ENCODE data around the gene TSPAN4. TPM values are rescaled to one million over a fixed set of nuclear protein-coding genes. Genes with fewer than 3 reads are reported as not detected.

Gene TSPAN4
- total RNA-seq, 1 experiment from 2014 or later, result 50.3 TPM

GRCh38 chr11:796565-797295, 45.9 kb upstream of the TSPAN4 start (continued):
- no peak for TF ChIP-seq SRF (IDR thresholded peaks at IDR 0.05; ENCODE audit: low read depth)
- TF ChIP-seq POLR2A (IDR thresholded peaks at IDR 0.05; ENCODE audit: borderline replicate concordance, extremely low read depth, insufficient read depth, insufficient read length), result no peak
- TF ChIP-seq REST (IDR thresholded peaks at IDR 0.05; ENCODE audit: low read depth), result no peak
- no peak for TF ChIP-seq EGR1 (IDR thresholded peaks at IDR 0.05; ENCODE audit: low read depth)
- TF ChIP-seq TCF7L2 (IDR thresholded peaks at IDR 0.05; ENCODE audit: borderline replicate concordance, extremely low read depth, insufficient read depth, insufficient read length), result no peak
- TF ChIP-seq YY1 (IDR thresholded peaks at IDR 0.05; ENCODE audit: extremely low read depth, insufficient replicate concordance, low read depth, low read length), result no peak
- no peak for TF ChIP-seq RAD21 (IDR thresholded peaks at IDR 0.05; ENCODE audit: low read depth)
- TF ChIP-seq ELF1 (IDR thresholded peaks at IDR 0.05; ENCODE audit: borderline replicate concordance, low read depth), result no peak

- peaks cover 16 to 42% of the 10 kb centered on the region in 2 experiments for H3K4me1 ChIP-seq (ENCODE audit: control insufficient read depth in 1 of 2, insufficient read depth in 2 of 2, low read length in 2 of 2)
- POLR2A ChIA-PET, result interaction anchor here (0.9 to 2.9 kb wide), 2 partner anchors 10 to 19 kb away, joined by 4 to 25 read pairs; partner anchors contain the start of gene RPLP2
- H4K20me1 ChIP-seq (ENCODE audit: insufficient read depth), result no peaks in the 10 kb centered on the region
- ATAC-seq, result peak; percentile 49
- peaks cover 0 to 11% of the 10 kb centered on the region in 2 experiments; a peak in 1 of 4 replicates for H3K36me3 ChIP-seq (ENCODE audit: control insufficient read depth in 1 of 2, insufficient read depth in 2 of 2, low read length in 2 of 2)
- H3K4me2 ChIP-seq (ENCODE audit: low read length), result peak overlapping the region; percentile 97
- no peaks in the 10 kb centered on the region for H3K9me2 ChIP-seq (ENCODE audit: insufficient read depth)
- peak overlapping the region; percentile 86 to 92 for H3K4me3 ChIP-seq (replicated peaks in 1 of 2; ENCODE audit: low read depth in 1 of 2, low read length in 2 of 2)
- peak overlapping the region; percentile 91 for H3K27ac ChIP-seq (ENCODE audit: low read depth, low read length)
- peaks cover 29% of the 10 kb centered on the region for H3K79me2 ChIP-seq (ENCODE audit: insufficient read depth, low read length)
- RAD21 ChIA-PET (ENCODE audit: low non-redundant PET in 1 of 2, low total read pairs in 2 of 2, uncharacterized antibody in 2 of 2, unreplicated experiment in 2 of 2), result no interaction called here
- H3K27me3 ChIP-seq (ENCODE audit: insufficient read depth, low read length), result no peaks in the 10 kb centered on the region
- CTCF ChIA-PET, result interaction anchor here (1.7 kb wide), 1 partner anchor 14 kb away, joined by 6 read pairs; no protein-coding TSS in a partner anchor
- H3K9me3 ChIP-seq (ENCODE audit: control insufficient read depth in 1 of 2, insufficient read depth in 1 of 2, low read depth in 1 of 2, low read length in 2 of 2), result no peaks in the 10 kb centered on the region
- no TSS peak for BruUV-seq (replicated peaks)
- intact Hi-C loops (cut with micrococcal nuclease), result no loop called here
- H2AFZ ChIP-seq (ENCODE audit: low read depth, low read length, poor library complexity, severe bottlenecking), result no peak overlapping the region
- H3K9ac ChIP-seq (ENCODE audit: low read length), result peak overlapping the region; percentile 94
- no peak for DNase-seq (ENCODE audit: low read depth, low spot score)
- no peak for TF ChIP-seq SP1 (IDR thresholded peaks at IDR 0.05; ENCODE audit: low read depth)
- TF ChIP-seq REST (IDR thresholded peaks at IDR 0.05; ENCODE audit: low read depth), result no peak
- TF ChIP-seq TCF7L2 (IDR thresholded peaks at IDR 0.05; ENCODE audit: borderline replicate concordance, extremely low read depth, insufficient read depth, insufficient read length), result no peak
- TF ChIP-seq SRF (IDR thresholded peaks at IDR 0.05; ENCODE audit: low read depth), result no peak
- TF ChIP-seq ELF1 (IDR thresholded peaks at IDR 0.05; ENCODE audit: borderline replicate concordance, low read depth), result no peak
- no peak for TF ChIP-seq ATF3 (IDR thresholded peaks at IDR 0.05)
- no peak for TF ChIP-seq RAD21 (IDR thresholded peaks at IDR 0.05; ENCODE audit: low read depth)
- no peak for TF ChIP-seq SIN3A (IDR thresholded peaks at IDR 0.05; ENCODE audit: low read depth)
- TF ChIP-seq EZH2phosphoT487 (IDR thresholded peaks at IDR 0.05; ENCODE audit: borderline replicate concordance), result no peak
- TF ChIP-seq POLR2AphosphoS5 (IDR thresholded peaks at IDR 0.05; ENCODE audit: low read depth, low read length), result peak; percentile 21; the same call in 1 of the 2 replicates
Observed at GRCh38 chr11:797296-798092, 45.2 kb upstream of the TSPAN4 start.

Measured in HCT116 (cell line).